ENCODE results near the gene OXCT1. TPM values are rescaled to one million over a fixed set of nuclear protein-coding genes. Genes with fewer than 3 reads are reported as not detected.

OXCT1 gene
- total RNA-seq, 1 experiment from 2014 or later: 42.7 TPM

GRCh38 chr5:41681840-41682239, 188.4 kb downstream of the OXCT1 start:
- Histone ChIP-seq H3K27ac (no peak overlapping the region), H3K4me1 (replicated peaks) (no peaks in the 10 kb centered on the region), H3K9me3 (replicated peaks) (no peaks in the 10 kb centered on the region), H3K27me3 (replicated peaks) (no peaks in the 10 kb centered on the region), H3K4me3 (no peak overlapping the region), H3K36me3 (no peaks in the 10 kb centered on the region)
- no peak for DNase-seq (ENCODE audit: low read depth in 1 of 2, low spot score in 2 of 2)

Other genes with a start within 250 kb of the OXCT1 start
- 15.3 and 19.9 TPM in 2 replicates for gene RIMOC1, start 33.9 kb upstream of the OXCT1 start, total RNA-seq (2014; rRNA removed; shearing (Covaris generic))
- 12.5 and 29.3 TPM in 2 replicates for gene FBXO4, start 54.9 kb upstream of the OXCT1 start, total RNA-seq (2014; rRNA removed; shearing (Covaris generic))

Measured in SJSA1 (cell line).